ENCODE data around the gene MTARC1.

MTARC1 gene

DNA sequence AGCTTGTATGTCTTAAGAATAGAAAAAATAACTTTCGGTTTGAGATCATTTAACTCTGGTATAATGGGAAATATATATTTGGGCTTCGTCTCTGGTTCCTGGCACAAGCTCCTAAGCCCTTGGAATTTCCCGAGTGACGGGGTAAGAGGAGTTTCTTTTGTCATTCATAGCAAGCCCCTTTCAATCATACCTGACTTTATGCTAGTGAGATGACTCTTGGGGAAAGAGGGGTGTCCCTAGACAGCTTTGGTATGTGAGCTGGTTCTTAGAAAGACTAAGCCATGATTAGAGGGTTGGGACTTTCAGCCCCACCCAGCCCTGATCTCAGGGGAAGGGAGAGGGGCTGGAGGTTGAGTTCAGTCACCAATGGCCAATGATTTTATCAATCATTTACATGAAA lies 13.9 kb upstream of the MTARC1 start:
- no peak for FAIRE-seq

DNA sequence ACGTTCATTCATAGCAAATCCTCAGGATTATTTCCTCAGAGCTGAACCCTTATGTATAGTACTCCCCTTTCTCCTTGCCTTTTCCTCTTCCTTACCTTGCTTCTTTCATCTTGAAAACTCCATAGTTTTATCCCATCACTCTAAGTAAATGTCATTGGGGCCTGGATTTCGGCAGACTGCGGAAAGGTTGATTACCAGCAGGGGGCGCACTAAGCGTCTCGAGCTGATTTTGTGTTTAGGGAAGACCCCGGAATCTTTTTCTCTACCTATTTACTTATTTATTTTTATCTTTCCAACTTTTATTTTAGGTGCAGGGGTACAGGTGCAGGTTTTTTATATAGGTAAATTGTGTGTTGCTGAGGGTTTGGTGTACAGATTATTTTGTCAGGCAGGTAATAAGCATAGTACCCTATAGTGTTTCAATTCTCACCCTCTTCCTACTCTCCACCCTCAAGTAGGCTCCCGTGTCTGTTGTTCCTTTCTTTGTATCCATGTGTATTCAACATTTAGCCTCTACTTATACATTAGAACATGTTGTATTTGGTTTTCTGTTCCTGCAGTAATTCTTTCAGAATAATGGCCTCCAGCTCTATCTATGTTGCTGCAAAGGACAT lies 11.4 kb upstream of the MTARC1 start:
- no peak for FAIRE-seq

DNA sequence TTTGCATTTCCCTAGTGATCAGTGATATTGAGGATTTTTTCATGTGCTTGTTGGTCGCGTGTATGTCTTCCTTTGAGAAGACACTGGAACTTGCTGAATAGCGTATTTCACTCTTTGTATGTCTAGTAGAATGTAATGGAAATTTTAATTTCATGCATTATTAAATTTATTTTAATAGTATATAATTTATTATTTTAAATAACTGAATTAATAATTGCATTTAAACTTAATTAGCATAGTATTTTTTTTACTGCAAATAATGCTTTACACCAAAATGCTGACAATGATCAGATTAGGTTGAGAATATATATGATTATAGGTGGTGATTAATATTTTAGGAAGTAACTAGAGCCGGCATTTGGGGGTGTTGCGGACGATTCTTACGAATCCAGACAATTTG lies 10.5 kb upstream of the MTARC1 start:
- FAIRE-seq, result no peak

DNA sequence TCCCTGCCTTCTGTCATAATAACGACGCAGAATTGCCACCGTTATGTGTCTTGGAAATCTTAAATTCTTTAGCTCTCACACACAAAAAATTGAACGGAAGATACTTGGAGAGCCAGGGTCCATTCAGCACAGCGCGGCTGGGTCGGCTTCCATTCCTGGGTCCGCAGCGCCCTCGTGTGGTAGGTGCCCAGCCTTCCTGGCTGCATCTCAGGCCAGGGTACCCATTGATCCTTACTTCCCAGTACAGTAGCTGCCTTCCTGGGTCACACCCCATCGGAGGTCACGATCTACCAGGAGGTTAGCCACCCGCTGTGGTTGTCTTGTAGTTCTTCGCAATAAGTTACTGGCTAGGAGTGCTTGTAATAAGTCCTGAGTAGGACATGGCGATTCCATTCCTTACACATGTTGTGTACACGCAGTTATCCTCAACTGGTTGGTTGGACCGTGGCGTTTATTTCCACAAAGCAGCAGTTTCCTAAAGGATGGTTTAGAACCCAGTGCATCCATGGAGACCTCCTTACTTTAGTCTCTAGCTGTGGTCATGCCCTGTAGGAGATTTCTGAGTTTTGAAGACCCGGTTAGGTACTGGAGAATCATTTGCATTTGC lies 9.9 kb upstream of the MTARC1 start:
- no peak for FAIRE-seq

DNA sequence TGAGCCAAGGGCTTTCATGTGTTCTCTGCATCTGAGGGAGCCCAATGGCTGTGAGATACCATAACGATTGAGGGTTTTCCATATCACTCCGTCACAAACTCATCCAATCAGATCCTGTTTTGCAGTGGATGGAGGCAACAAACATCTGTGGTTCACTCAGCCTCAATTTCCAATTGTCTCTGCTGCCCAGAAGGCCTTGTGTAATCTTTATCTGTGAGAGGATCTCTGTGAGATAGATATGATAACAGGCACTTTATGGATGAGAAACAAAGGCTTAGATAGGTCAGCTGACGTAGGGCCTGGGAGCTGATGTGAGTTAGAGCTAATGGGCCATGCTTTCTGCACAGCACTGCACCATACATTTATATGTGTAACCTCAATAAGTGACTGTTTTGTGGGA lies 3.3 kb upstream of the MTARC1 start:
- no peak for FAIRE-seq

DNA sequence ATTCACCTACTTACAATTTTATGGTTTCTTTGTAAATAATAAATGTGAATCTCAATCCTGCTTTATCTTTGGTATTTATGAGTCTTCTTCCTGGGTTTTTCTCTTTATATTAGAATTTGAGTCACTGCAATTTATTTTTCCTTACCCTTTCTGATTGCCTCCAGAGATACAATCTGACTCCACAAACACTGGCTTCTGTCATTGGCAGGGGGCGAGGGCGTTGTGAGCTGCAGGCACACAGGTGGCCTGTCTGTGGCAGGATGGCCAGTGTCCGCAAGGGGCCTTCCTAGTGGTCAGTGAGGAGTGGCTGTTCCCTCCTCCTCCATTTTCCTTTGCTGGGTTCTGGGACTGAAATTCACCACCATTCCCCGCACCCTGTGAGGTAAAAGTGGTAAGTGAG lies 2.0 kb upstream of the MTARC1 start:
- no peak for FAIRE-seq

DNA sequence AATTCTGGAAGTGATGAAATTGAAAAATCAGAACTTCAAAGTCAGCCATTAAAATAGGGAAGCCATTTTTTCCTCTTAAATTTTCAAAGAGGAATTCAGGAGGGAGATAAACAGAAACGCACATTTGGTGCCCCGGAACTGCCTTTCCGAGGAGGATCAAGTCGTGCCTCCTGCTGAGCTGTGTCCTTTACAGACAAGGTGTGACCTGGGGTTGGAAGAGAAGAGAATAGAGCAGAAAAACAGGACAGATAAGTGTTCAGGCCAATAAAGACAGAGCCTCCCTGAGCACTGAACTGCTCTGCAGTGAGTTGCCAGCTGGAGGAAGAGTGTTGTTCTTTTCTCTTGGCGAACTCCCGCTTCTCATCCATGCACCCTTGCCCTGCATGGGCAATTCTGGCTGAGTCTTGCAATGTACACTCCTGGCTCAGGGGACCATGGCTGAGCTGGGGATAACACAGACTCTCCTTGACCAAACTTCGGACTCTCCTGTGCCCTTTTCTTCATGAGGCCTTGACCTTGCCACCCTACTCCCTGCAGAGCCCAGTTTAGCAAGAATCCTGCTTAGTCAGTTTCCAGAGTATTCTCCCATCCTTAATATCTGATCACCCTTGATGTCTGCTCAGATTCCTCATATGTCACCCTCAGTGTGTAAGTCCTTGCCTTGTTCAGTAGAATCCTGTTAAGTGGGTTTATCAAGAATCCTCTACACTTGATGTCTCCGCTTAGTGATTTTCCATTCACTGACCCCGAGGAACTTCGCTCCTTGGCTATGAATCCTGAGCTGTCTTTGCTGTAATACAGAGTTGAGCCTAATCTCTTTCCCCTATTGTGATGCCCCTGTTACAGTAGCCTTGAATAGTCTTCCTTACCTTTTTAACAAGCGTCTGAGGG lies 1.3 kb upstream of the MTARC1 start:
- no peak for FAIRE-seq

DNA sequence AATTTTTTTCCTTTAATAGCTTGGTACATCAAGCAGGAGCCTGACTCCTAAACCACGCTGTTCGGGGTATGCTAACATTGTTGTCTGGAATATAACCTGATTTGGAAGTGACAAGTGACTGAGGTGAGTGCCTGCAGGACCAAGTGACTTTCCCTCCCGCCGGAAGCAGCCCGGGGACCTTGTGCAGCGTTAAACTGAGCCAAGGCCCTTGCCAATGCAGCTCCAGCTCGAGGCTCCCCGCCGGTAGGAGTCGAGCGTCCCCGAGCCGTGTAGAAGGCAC lies 716 bp upstream of the MTARC1 start:
- no peak for FAIRE-seq

DNA sequence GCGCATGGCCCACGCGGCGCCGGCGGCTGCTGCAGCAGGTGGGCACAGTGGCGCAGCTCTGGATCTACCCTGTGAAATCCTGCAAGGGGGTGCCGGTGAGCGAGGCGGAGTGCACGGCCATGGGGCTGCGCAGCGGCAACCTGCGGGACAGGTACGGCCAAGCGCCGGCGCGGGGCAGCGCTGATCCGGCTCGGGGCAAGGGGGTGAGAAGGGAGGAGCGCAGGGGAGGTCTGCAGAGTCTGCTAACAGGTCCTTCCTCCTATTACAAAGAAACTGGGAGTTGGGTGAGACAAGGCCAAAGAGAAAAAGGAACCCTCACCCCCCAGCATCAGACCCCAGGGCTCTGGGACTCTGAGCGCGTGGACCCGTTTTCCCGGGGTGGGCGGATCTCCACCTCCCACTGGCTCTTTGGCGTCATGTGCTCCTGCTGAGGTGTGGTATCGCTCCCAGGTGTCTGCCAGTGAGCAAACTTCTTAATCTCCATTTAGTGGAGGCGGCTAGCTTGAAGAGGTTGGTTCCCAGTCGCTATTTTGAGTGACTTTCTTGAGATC lies 431 bp downstream of the MTARC1 start:
- FAIRE-seq, result no peak

DNA sequence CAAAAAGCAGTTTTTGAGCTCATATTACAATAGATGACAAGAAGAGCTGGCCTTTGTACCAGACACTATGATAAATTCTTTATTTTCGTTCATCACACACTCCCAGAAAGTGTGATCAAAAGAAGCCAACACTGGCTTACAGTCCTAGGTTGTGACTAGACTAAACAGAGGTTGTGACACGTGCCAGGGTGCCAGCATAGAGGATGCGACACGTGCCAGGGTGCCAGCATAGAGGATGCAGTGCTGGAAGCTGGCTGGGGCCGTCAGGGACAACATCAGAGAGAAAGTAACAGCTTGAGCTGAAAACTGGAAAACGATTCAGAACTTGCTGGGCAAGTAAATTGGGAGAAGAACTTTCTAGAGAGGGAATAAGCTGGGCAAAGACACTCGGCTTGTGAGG lies 2.2 kb downstream of the MTARC1 start:
- no peak for FAIRE-seq

DNA sequence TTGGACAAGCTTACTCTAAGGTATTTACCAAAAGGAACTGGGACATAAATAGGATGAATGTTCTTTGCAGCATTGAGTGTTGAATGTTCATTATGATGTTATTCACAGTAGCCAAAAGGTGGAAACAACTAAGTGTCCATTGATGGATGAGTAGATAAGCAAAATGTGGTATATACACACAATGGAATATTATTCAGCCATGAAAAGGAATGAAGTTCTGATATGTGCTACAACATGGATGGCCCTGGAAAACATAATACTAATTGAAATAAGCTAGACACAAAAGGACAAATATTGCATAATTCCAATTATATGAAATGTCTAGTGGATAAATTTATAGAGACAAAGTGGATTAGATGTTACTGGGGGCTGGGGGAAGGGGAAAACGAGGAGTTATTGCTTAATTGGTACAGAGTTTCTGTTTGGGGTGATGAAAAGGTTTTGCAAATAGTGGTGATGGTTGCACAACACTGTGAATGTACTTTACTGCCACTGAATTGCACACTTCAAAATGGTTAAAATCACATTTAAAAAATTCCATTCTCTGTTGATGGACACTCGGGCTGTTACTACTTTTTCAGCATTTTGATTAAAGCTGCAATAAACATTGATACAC lies 2.9 kb downstream of the MTARC1 start:
- no peak for FAIRE-seq

DNA sequence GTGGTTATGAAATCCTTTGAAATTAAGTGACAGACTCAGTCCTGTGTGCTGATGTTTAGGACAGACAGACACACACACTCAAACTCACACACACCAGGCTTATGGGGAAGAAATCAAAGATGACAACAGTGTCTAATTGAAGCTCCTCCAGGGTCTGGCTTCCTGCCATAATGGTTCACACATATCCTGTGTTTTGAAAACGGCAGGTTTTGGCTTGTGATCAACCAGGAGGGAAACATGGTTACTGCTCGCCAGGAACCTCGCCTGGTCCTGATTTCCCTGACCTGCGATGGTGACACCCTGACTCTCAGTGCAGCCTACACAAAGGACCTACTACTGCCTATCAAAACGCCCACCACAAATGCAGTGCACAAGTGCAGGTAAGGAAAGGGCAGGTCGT lies 4.6 kb downstream of the MTARC1 start:
- FAIRE-seq, result no peak

DNA sequence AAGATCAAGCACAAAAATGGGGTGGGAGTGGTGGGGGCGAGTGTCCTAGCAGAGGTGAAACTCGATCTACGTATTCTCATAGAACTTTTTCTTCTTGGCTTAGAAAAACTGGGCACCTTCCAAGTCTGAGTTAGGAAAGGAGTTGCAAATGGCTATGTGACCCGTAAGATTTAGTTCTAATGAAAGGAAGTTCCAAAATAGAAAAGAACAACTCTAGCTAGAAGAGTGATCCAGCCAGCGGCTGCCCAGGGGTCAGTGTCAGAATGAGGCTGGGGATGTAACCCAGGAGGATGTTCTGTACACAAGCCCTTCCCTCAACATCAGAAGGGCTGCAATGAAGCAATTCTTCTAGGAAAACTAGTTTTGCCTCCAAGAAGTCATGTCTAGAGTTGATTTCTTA lies 5.2 kb downstream of the MTARC1 start:
- no peak for FAIRE-seq

DNA sequence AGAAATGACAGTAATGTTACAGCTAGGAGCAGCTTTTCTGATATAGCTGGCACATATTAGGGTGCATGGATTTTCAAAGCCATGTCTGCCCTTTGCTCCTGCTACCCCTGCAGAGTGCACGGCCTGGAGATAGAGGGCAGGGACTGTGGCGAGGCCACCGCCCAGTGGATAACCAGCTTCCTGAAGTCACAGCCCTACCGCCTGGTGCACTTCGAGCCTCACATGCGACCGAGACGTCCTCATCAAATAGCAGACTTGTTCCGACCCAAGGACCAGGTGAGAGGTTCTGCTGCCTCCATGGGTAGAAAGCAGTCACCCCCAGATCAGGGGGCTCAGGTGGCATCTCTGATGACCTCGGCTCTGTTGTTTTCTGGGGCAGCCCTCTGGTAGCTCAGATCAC lies 9.8 kb downstream of the MTARC1 start:
- no peak for FAIRE-seq

DNA sequence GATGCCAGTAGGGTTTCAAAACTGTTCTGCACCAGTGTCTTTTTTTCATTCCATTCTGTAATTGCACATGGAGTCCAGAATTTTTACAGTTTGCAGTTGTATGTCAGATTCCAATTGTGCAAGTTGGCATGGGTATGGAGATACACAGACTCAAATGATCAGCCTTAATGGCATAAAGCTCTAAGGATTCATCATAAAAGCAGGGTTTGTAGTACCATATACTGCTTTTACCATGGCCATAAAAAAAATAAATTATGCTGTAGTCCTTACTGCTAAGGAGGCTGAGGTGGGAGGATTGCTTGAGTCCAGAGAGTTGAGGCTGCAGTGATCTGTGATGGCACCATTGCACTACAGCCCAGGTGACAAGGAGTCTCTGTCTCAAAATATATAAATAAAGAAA lies 10.3 kb downstream of the MTARC1 start:
- no peak for FAIRE-seq

DNA sequence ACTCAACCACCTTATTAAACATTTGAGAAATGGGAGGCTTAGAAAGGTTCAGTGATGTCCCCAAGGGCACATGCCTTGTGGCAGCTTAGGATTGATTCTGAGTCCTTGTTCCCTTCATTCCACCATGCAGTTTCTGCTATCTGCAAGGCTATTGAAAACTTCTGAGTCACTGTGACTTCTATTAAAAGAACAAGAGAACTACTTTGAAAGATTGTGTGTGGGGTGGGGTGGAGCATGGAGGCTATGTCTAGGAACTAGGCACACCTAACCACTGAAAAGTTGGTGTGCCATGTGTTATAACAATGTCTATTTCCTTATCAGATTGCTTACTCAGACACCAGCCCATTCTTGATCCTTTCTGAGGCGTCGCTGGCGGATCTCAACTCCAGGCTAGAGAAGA lies 10.8 kb downstream of the MTARC1 start:
- no peak for FAIRE-seq

DNA sequence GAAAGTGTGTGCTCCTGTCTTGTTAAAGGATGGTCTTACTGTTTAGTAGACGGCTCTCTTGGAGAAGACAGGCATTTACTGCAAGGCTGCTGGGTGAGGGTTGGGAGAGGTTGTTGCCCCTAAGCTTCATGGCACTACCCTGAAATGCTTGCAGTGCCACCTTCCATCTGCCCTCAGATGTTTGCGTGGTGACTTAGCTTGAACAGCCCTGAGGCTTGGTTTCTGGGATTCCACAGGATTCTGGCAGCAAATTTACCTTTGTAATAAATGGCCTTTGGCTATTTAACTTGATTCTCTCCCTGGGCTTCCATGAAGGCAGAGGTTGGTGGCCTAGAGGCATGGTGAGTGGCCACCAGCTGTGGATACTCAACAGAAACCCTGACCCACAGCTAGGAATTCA lies 11.6 kb downstream of the MTARC1 start:
- FAIRE-seq, result no peak

DNA sequence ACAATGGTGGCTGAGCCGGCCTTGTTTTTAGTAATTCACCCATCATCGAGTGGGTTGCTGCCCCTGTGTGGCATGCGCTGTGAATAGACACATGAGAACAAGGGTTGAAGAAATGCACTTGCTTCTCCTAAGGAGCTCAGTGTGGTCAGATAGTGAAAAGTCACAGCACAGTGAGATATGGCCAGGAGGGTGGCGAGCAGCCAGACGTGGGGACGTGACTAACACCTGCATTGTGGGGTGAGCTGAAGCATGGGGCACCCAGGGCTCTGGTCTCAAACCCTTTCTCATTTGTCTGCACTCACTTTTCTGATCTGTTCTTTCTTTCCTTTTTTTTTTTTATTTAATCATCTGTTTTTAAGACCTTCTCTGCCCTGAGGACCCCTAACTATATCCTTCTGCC lies 13.5 kb downstream of the MTARC1 start:
- no peak for FAIRE-seq

DNA sequence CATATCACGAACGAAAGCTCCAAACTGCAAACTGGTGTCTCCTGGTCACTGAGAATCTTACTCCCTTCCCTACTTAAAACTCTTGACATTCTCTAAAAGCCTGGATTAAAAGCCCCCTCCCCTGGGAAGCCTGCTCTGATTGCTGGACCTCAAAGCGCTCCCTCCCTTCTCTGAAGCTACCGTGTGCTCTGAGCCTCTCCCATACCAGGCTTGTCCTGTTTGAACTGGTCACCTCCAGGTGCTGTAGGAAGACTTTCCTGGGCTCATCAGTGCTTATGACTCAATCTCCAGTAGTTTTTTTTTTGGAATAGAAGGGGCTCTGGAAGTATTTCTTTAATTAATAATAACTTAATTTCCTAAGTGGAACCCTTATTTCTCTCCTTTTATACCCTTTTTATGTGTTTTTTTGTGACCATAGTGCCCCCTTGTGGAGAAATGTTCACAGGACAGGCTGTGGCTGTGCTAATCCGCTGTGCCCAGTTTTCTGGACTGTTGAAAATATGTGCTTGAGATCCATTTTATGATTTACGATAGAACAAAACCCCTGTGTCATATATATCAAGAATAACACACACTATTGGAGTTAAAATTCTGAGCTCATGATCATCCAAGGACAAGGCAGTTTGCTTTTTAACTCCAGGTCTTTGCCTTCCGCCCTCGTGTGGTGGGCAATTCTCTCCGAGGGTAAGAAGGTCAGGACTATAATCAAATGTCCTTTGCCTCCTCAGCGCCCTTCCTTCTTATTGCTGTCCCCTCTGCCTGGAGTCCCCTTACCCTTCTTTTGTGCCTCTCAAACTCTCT lies 16.9 kb downstream of the MTARC1 start:
- peak; percentile 74 for FAIRE-seq

DNA sequence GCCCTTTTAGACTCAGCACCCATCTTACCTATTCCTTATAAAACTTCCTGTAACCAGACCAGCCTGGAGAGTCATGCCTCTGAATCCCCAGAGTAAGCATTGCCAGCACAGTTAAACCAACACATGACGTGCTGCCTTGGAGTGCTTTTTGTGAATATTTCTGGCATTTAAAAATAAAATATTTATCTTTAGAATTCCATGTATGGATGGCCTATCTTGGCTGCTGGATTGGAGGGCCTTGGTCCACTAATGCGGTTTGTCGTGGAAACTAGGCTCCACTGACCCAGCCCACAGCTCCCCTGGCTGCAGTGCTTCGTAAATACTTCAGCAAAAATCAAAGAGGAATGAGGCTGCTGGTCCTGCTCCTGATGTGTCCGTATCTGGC lies 17.5 kb downstream of the MTARC1 start:
- FAIRE-seq, result no peak

DNA sequence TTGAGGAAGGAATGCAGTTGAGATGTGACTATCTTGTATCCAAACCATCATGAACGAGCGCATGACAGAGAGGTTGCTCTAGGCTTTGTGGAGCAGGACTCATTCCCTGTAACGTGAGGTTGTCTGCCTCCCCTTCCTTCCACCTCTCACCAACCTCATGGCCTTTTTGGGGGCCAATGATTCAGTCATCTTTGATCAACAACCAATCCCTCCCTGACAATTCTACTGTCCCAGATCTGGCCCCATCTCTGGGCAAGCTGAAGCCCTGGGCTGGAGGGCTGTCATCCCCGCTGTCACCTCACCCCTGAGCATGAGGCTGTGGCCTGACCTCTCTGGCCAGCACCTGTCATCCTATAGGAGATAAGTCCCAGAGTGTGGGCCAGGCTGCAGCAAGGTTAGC lies 19.7 kb downstream of the MTARC1 start:
- no peak for FAIRE-seq

DNA sequence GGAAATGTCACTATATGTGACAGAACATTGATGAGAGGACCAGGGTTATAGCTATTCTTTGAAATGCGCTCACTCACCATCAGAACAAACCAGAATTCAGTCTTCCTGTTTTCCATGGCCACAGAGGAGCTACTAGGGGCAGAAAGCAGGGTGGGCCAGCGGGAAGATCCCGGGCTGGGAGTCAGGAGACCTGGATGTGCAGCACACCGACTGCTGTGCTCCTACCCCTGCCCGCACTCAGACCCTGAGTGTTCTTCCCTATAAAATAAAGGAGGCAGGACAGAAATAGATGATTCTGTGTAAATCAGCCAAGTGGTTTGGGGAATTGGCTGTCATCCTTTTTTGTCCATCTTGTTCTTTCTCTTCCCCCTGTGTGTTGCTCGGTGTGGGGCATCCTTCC lies 21.0 kb downstream of the MTARC1 start:
- no peak for FAIRE-seq
